Hematopoietic multipotent progenitor cell treated with erythropoietin and hydrocortisone succinate and interleukin-3 and kit ligand, for 4 days (in vitro differentiated cells): ENCODE measurements around the gene ENTREP1.
"Not testable (repeated sequence)": the region's sequence is repeated elsewhere in the genome, so short reads cannot be mapped to it uniquely, and the experiment has no call there.

ENCODE experiments used
- DNase-seq: peaks from one replicate; pipeline ENCODE4 v3.0.0-alpha.2; 2015

Gene ENTREP1

GRCh38 chr9:69371001-69371400 is 46.0 kb downstream of the ENTREP1 start:
- DNase-seq: peak; percentile 17

- DNase-seq: no peak
Measured at GRCh38 chr9:69376651-69377050, 51.6 kb downstream of the ENTREP1 start.

GRCh38 chr9:69377291-69377690 is 52.3 kb downstream of the ENTREP1 start:
- DNase-seq: no peak

- DNase-seq: no peak
Measured at GRCh38 chr9:69377981-69378380, 53.0 kb downstream of the ENTREP1 start.

- no peak for DNase-seq
Measured at GRCh38 chr9:69379270-69379982, 54.4 kb downstream of the ENTREP1 start.

- DNase-seq: no peak
Measured at GRCh38 chr9:69380301-69380700, 55.3 kb downstream of the ENTREP1 start.

GRCh38 chr9:69380811-69381210 is 55.8 kb downstream of the ENTREP1 start:
- no peak for DNase-seq

GRCh38 chr9:69382135-69382534 is 57.1 kb downstream of the ENTREP1 start:
- no peak for DNase-seq

- DNase-seq: no peak
Measured at GRCh38 chr9:69385581-69386033, 60.6 kb downstream of the ENTREP1 start.

GRCh38 chr9:69386651-69387050 is 61.6 kb downstream of the ENTREP1 start:
- DNase-seq: no peak

- DNase-seq: no peak
Measured at GRCh38 chr9:69388596-69388995, 63.6 kb downstream of the ENTREP1 start.

- no peak for DNase-seq
Measured at GRCh38 chr9:69389437-69389995, 64.5 kb downstream of the ENTREP1 start.

GRCh38 chr9:69391487-69391886 is 66.5 kb downstream of the ENTREP1 start:
- DNase-seq: no peak

- no peak for DNase-seq
Measured at GRCh38 chr9:69391946-69392345, 66.9 kb downstream of the ENTREP1 start.

- no peak for DNase-seq
Measured at GRCh38 chr9:69392826-69393225, 67.8 kb downstream of the ENTREP1 start.

GRCh38 chr9:69393425-69393824 is 68.4 kb downstream of the ENTREP1 start:
- no peak for DNase-seq

GRCh38 chr9:69395718-69396117 is 70.7 kb downstream of the ENTREP1 start:
- no peak for DNase-seq

GRCh38 chr9:69396759-69397158 is 71.7 kb downstream of the ENTREP1 start:
- no peak for DNase-seq

GRCh38 chr9:69397384-69398214 is 72.6 kb downstream of the ENTREP1 start:
- no peak for DNase-seq

- no peak for DNase-seq
Measured at GRCh38 chr9:69400470-69400869, 75.5 kb downstream of the ENTREP1 start.

- DNase-seq: not testable (repeated sequence)
Measured at GRCh38 chr9:69409936-69410335, 84.9 kb downstream of the ENTREP1 start.

GRCh38 chr9:69411246-69411645 is 86.2 kb downstream of the ENTREP1 start:
- no peak for DNase-seq

GRCh38 chr9:69411931-69412740 is 87.1 kb downstream of the ENTREP1 start:
- no peak for DNase-seq
